Measurements from ENCODE around the gene OR1N2.
"Not testable (repeated sequence)": the region's sequence is repeated elsewhere in the genome, so short reads cannot be mapped to it uniquely, and the experiment has no call there.

Gene OR1N2, protein sequence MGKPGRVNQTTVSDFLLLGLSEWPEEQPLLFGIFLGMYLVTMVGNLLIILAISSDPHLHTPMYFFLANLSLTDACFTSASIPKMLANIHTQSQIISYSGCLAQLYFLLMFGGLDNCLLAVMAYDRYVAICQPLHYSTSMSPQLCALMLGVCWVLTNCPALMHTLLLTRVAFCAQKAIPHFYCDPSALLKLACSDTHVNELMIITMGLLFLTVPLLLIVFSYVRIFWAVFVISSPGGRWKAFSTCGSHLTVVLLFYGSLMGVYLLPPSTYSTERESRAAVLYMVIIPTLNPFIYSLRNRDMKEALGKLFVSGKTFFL

DNA sequence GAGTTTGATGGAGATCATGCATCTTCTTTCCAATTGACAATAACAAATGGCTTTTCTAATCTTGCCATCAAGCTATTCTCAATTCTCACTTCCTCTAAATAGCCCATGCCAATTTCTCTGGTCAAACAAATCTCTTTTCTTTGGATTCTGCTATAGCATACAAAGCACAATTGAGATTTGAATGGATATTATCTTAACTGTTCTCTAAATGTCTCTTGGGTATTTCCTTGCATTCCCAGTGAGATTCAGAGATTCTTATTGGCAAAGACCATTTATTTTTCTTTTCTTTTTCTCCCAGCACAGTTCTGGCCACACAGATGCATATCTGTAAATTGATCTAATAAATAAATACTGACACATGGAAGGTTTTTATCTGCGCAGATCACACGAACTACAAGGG, at the start of gene OR1N2:
OR1N2 (plus strand) TSS at position 301 of the 400 bp plus-strand sequence. CDS start 100 bp downstream, outside the sequence.
- no peak for DNase-seq

DNA sequence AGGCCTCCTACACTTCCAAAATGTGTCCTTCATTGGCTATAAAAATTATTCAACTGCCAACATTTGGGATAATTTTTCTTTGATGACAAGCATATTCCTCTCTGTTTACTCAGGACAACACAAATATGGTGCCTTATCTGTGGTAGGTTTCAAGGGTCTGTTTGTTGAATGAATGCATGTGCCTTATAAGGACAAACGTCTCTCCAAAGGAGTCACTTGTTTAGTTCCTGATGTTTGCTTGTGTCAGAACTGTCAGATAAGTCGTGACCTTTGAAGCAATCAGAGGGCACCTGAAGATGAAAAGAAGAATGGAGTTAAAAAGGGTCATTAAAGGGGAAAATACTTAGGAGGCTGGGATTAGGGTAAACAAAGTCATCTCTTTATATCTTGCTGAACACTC, 45.9 kb upstream of the OR1N2 start:
- no peak for DNase-seq

DNA sequence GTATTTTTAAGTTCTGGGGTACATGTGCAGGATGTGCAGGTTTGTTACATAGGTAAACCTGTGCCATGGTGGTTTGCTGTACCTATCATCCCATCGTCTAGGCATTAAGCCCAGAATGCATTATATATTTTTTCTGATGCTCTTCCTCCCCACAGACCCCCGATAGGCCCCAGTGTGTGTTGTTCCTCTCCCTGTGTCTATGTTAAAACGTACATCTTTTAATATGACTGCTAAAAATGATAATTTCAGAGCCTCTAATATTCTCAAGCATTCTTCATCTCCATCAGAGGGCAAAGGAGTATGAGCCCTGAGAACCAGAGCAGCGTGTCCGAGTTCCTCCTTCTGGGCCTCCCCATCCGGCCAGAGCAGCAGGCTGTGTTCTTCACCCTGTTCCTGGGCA, 42.4 kb upstream of the OR1N2 start, which contains the start of gene OR1J2:
OR1J2 (plus strand) TSS at position 301 of the 400 bp plus-strand sequence; CDS start at position 301, 0 bp downstream.
- DNase-seq: no peak

DNA sequence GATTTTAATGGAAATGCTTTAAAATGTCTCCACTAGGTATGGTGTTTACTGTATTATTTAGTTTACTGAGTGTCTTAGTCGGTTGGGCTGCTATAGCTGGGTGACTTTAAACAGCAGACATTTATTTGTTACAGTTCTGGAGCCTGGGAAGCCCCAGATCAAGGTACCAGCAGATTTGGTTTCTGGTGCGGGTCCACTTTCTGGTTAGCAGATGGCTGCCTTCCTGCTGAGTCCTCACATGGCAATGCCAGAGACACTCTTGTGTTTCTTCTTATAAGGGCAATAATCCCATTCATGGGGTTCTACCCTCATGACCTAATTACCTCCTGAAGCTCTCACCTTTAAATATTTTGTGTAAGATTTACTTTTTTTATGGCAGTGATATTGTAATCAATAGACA, 34.7 kb upstream of the OR1N2 start:
- no peak for DNase-seq

DNA sequence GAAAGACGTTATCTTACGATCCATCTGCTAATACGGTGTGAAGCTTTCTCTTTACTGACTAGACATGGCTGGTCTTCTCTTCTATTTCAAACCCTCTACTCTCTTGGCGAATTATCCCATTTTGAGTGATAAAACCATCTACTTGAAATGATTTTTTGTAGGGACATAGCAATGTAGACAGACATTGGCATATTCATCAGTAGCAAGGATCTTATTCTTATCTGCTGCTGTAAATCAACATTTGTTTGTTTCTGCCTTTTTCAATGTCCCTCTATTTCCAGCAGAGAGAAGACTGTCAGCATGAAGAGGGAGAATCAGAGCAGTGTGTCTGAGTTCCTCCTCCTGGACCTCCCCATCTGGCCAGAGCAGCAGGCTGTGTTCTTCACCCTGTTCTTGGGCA, 34.1 kb upstream of the OR1N2 start, which contains the start of gene OR1J4:
OR1J4 (plus strand) TSS at position 301 of the 400 bp plus-strand sequence; CDS start at position 301, 0 bp downstream.
- DNase-seq: no peak

DNA sequence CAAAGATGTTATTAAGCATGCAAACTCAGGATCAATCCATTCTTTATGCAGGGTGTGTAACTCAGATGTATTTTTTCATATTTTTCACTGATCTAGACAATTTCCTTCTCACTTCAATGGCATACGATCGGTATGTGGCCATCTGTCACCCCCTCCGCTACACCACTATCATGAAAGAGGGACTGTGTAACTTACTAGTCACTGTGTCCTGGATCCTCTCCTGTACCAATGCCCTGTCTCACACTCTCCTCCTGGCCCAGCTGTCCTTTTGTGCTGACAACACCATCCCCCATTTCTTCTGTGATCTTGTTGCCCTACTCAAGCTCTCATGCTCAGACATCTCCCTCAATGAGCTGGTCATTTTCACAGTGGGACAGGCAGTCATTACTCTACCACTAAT, 33.5 kb upstream of the OR1N2 start:
- no peak for DNase-seq

DNA sequence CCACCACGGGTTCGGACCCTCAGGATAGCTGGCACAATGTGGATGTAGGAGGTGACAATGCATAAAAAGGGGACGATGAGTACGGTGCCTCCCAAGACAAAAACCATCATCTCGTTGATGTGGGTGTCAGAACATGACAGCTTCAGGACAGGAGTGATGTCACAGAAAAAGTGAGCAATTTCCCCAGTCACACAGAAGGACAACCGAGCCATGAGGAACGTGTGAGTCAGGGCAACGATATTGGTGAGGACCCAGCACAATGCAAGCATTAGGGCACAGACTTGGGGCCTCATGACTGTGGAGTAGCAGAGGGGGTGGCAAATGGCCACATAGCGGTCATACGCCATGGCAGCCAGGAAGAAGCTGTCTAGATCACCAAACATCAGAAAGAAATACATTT, 26.3 kb upstream of the OR1N2 start:
- DNase-seq: no peak

DNA sequence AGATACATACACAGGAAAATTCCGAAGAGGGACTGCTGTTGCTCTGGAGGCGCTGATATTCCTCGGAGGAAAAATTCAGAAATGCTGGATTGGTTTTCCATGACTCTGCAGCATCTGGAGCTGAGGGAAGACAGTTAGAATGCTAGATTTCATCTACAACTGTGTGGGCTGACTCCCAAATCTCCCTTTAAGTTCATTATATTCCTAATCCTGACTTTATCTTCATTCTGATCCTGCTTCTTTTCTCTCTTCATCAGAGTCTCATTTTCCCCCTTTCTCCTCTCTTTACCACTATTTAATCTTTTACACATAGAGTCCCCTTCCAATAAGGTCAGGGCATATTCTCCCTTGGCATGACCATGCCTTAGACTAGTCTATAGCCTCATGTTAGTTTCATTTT, 25.7 kb upstream of the OR1N2 start, which contains the start of gene OR1N1:
OR1N1 (minus strand) TSS at position 101 of the 400 bp plus-strand sequence; CDS start at position 101, 0 bp downstream.
- no peak for DNase-seq

DNA sequence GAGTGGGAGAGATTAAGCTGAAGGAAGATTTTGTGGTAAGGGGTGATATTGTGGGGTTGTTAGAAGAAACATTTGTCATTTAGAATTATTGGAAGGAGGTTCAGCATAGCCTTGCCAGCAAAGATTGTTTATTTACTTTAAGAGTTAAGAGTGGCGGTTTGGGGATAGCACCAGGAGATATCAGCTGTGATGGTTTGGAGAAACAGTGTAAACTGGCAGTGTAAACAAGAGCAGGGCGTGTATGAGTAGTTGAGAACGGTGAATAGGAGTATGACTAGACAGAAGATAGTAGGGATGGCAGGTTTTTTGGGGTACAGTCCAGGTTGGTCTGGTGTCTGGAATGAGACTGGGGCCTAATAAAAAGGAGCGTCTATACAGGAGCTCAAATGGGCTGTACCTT, 21.8 kb upstream of the OR1N2 start:
- DNase-seq: not testable (repeated sequence)

DNA sequence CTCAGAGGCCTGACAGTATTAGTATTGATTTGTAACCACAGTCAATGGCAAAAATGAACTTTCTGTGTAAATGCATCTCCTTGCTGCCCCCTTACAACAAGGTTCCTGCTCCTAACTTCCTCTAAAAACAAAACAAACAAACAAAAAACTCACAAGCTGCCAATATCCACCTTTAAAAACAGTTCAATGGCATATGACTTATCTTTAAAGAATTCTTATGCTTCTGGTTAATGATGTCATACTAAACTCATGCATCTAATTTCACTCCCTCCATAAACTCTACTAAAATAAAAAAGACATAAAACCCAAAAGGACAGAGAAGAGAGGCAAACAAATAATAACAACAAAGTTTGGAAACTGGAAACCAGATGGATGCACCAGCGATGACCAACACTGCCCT, 16.8 kb upstream of the OR1N2 start:
- no peak for DNase-seq

DNA sequence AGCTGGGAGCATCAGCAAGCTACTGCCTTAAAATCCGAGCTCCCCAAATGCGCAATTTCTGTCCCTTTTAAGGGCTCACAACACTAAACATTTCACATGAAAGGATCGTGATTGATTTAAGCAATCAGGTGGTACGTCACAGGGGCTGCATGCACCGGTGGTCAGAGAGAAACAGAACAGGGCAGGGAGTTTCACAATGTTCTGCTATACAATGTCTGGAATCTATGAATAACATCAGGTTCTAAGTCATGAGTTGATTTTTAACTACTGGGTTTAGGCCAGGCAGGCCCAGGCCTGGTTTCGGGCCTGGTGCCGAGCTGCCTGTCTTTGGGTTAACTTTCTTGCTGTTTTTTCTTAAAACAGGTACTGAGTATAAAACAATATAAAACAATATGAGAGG, 15.8 kb upstream of the OR1N2 start:
- not testable (repeated sequence) for DNase-seq

DNA sequence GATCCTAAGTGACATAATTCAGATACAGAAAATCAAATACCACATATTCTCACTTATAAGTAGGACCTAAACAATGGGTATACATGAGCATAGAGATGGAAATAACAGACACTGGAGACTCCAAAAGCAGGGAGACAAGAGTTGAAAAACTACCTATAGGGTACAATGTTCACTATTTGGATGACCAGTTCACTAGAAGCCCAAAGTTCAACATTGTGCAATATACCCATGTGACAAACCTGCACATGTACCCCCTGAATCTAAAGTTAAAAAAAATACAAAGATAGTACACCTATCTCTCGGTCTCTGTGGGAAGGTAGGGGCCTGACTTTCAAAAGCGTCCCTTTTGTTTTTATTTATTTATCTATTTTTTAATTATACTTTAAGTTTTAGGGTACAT, 14.2 kb upstream of the OR1N2 start:
- DNase-seq: no peak

DNA sequence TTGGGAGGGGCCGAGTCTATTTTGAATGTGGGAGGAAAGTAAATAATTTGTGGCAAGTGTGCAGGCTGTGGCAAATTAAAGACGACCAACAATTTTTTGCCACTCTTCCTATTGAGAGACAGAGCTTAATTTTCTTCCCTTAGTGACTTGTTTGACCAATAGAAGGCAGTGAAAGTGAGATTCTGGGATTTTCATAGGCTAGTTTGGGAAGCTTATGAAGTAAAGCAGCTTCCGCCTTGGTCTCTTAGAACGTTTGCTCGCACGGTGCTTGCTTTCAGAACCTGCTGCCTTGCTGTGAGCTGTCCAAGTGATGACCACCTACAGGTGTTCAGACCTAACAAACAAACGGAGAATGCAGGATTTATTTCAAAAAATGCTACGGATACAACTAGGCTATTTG, 6.7 kb upstream of the OR1N2 start:
- no peak for DNase-seq

DNA sequence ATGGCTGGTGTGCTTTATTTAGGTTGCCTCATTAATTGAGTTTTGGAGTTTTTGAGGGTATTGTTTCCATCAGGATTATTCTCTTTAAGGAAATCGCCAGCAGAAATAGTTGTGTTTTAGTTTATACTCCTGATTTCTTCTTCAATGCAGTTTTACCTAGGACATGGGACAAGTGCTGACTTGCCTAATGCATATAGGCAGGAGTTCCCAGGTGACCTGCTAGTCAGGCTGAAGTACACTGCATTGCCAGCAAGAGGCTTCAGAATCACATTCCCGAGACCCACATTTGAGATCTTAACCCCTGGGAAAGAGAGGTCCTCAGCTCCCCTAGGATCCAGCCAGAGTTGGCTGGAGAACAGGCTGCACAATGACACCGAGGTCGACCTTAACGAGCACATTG, 1.5 kb upstream of the OR1N2 start:
- no peak for DNase-seq

DNA sequence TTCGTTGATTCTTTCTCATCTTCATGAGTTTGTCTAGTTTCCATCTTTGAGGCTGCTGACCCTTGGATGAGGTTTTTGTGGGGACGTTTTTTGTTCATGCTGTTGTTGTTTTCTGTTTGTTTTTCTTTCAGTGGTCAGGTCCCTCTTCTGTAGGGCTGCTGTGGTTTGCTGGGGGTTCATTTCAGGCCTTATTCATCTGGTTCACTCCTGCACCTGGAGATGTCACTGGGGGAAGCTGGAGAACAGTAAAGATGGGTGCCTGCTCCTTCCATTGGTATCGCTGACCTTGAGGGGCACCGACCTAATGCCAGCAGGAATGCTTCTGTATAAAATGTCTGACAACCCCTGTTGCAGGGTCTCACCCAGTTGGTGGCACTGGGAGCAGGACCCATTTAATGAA, 8.5 kb downstream of the OR1N2 start:
- no peak for DNase-seq

DNA sequence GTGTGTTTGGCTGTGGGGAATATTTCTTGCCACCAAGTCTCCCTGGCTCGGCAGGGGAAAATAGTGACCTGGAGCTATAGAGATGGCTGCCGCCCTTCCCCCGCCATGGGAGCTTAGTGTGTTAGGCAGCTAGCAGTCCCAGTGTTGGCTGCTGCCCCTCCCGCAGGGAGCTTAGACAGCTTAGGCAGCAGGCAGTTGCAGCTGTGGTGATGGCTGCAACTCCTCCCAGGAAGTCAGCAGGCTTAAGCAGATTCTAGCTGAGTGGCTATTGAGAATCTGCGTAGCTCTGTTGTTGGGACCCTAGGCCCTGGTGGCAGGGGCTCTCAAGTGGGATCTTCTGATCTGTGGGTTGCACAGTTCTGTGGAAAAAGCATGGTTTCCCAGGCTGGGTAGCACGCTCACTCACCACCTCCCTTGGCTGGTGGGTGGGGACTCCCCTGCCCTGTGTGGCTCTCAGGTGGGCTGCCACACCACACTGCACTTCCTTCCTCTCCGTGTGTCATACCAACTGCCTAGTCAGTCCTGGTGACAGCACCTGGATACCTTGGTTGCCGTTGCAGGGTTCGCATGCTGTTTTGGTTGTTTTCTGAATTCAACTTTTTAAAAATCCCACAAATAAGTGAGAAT, 9.3 kb downstream of the OR1N2 start:
- DNase-seq: no peak

DNA sequence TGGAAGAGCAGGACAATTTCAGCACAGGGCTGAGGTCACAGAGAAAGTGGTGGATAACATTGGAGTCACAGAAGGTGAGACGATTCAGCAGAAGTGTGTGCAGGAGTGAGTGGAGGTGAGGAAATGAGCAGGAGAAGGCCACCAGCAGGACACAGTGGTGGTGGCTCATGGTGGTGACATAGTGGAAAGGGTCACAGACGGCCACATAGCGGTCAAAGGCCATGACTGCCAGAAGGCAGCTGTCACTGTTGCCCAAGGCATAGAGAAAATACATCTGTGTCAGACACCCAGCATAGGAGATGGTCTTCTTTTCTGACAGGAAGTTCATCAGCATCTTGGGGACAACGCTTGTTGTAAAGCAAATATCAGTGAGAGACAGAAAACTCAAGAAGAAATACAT, 15.0 kb downstream of the OR1N2 start:
- no peak for DNase-seq

DNA sequence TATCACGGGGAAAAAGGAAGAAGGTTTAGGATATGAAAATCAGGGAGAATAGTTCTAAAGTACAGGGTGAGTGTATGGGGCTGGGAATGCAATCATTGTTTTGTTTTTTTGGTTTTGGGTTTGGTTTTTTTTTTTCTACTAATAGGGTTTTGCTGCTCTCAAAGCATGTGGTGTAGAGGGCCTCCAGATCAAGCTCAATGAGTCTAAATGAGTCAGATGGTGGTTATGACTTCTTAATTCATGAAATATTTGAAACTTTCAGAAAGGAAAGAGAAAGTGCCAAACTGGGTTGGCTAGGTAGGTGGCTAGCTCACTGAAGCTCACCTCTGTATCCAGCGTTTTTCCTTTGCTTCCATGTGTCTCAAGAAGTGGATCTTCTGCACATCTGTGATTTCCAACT, 19.5 kb downstream of the OR1N2 start:
- DNase-seq: no peak

DNA sequence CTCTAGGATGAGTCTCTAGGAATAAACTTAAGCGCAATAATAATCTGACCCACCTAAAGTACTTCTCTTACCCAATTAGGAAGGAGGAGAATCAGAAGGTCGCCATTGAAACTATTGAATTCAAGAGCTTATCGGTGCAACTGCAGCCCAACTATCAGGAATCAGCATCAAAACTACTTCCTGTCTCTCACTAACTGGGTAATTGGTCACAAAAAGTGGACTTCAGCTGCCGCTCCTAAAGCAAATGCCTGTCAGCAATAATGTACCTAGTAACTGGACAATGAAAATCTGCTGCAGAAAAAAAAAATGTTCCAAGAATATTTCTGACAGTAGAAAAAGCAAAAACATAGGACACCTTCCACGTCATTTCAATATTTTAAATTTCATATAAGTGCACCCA, 27.0 kb downstream of the OR1N2 start:
- no peak for DNase-seq

DNA sequence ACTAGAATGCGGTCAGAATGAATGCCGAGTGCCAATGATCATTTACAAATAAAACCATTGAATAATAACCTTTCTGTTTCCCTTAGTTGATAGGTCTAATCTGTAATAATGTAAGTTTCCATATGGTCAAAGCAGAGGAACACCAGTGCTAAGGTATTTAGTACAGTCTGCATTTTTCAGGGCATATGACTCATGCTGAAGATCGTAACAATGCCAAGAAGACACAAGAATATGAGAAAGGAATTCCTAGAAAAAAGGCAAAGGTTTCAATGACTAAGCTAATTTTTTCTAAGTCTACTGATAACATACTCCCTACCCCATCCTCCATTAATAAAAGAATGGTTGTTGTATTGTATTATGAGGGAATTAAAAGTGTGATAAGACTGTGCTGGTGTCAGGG, 27.4 kb downstream of the OR1N2 start:
- DNase-seq: no peak

DNA sequence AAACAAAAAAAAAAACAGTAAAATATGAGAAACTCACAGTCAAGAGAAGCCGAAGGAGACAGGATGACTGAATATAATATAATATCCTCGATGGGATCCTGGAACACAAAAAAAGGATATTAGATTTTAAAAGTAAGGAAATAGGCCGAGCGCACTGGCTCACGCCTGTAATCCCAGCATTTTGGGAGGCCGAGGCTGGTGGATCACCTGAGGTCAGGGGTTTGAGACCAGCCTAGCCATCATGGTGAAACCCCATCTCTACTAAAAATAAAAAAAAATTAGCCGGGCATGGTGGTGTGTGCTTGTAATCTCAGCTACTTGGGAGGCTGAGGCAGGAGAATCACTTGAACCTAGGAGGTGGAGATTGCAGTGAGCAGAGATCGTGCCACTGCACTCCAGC, 30.4 kb downstream of the OR1N2 start, which contains the start of gene OR1L8:
OR1L8 (minus strand) TSS at position 101 of the 400 bp plus-strand sequence. CDS start 14,907 bp downstream, outside the sequence.
- not testable (repeated sequence) for DNase-seq

Measured in NCI-H510A treated with DMSO at 0.1 percent for 48 hours (cell line).